ENCODE results near the gene LAMC2.

DNA sequence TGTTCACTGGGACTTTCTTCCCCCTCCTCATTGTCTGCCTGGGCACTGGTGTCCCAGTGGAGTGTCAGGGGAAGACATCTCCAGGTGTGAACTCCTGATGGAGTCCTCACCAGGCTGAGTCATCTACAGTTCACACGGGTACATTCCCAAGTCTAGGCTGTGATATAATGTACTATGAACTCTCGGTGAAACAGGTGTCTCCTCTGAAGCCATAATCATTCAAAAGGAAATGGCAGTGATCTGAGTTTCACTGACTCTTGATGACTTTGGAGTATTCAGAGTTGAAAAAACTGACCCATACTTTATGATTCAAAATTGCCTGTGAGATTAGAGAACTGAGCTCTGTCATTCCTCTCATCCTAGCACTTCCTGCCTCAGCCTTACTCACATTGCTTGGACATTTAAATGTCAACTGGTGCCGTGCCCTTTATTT, 9.1 kb downstream of the LAMC2 start:
- TF ChIP-seq, protein P1, sequence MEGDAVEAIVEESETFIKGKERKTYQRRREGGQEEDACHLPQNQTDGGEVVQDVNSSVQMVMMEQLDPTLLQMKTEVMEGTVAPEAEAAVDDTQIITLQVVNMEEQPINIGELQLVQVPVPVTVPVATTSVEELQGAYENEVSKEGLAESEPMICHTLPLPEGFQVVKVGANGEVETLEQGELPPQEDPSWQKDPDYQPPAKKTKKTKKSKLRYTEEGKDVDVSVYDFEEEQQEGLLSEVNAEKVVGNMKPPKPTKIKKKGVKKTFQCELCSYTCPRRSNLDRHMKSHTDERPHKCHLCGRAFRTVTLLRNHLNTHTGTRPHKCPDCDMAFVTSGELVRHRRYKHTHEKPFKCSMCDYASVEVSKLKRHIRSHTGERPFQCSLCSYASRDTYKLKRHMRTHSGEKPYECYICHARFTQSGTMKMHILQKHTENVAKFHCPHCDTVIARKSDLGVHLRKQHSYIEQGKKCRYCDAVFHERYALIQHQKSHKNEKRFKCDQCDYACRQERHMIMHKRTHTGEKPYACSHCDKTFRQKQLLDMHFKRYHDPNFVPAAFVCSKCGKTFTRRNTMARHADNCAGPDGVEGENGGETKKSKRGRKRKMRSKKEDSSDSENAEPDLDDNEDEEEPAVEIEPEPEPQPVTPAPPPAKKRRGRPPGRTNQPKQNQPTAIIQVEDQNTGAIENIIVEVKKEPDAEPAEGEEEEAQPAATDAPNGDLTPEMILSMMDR (IDR thresholded peaks at IDR 0.05; ENCODE audit: insufficient read depth, low read length, poor library complexity, severe bottlenecking) = no peak
- TF ChIP-seq EZH2phosphoT487 (conservative IDR thresholded peaks at IDR 0.05; ENCODE audit: low read length) = no peak

All from SU-DHL-6 (cell line).